ENCODE data around the gene SAPCD2.

DNA sequence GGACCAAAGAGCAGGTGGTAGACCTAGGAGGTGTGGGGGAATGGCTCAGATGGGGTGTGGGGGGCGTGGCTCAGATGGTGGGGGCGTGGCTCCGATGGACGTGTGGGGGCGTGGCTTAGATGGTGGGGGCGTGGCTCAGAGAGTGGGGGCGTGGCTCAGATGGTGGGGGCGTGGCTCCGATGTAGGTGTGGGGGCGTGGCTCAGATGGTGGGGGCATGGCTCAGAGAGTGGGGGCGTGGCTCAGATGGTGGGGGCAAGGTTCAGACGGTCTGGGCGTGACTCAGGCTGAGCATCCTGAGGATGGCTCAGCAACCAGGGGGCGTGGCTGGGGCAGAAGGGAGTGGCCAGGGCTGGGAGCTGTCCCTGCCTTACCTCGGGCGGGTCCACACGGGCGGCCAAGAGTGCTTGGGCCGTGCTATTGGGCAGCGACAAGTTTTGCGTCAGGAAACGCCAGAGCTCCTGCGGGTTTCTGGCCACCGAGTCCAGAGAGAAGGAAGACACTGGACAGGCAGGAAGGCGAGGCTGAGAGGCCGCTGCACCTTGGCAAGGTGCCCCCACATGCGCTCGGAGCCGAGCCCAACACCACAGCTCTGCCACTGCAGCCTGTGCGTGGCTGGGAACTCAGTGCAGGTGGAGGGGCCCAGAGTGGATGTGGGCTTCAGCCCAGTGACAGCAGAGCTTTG is 48.2 kb downstream of the SAPCD2 start:
- TF ChIP-seq RAD21 (IDR thresholded peaks at IDR 0.05; ENCODE audit: low read length) (no peak), SMC3 (IDR thresholded peaks at IDR 0.05; ENCODE audit: low read depth, low read length) (no peak), POLR2A (IDR thresholded peaks at IDR 0.05; ENCODE audit: low read depth, low read length) (no peak), FOS (IDR thresholded peaks at IDR 0.05; ENCODE audit: low read depth, low read length) (no peak), CTCF (conservative IDR thresholded peaks at IDR 0.05; ENCODE audit: low read depth, low read length) (no peak), MXI1 (IDR thresholded peaks at IDR 0.05; ENCODE audit: borderline replicate concordance, low read depth, low read length) (no peak), CEBPB (IDR thresholded peaks at IDR 0.05; ENCODE audit: low read depth, low read length) (no peak)
